OCI-LY3 (cell line): ENCODE measurements around the gene CHN2.

ENCODE experiments used
- EZH2phosphoT487 ChIP-seq: fragments of 200-600 bp; shearing (Covaris generic); IDR thresholded peaks from 2 replicates; pipeline ENCODE4 v1.6.1; 2018; ENCODE audit warnings: antibody characterized with exemption, mixed run types, low read depth
- TF ChIP-seq, protein P1 (sequence below): fragments of 200-600, 300-600 bp; sonication (generic); IDR thresholded peaks from 2 replicates; pipeline ENCODE4 v1.5.1; 2014; ENCODE audit warnings: antibody characterized with exemption, low read length, low read depth

DNA sequence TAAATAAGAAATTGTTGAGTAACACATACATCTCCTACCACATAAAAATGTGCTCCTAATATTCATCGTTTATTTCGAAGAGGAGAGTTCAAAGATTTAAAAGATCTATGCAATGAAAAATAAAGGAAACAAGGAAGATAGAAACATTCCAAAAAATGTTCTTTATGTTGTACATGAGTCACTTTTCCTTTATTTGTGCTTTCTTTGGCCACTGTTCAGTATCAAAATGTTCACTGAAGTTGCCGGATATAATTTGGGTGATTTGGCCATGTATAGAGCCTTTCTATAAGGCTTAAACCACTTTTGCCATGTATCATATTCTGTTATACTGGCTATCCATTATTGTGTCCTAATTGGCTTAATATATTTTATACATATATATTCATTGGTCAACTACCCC, 306.1 kb downstream of the CHN2 start:
- TF ChIP-seq, protein P1, sequence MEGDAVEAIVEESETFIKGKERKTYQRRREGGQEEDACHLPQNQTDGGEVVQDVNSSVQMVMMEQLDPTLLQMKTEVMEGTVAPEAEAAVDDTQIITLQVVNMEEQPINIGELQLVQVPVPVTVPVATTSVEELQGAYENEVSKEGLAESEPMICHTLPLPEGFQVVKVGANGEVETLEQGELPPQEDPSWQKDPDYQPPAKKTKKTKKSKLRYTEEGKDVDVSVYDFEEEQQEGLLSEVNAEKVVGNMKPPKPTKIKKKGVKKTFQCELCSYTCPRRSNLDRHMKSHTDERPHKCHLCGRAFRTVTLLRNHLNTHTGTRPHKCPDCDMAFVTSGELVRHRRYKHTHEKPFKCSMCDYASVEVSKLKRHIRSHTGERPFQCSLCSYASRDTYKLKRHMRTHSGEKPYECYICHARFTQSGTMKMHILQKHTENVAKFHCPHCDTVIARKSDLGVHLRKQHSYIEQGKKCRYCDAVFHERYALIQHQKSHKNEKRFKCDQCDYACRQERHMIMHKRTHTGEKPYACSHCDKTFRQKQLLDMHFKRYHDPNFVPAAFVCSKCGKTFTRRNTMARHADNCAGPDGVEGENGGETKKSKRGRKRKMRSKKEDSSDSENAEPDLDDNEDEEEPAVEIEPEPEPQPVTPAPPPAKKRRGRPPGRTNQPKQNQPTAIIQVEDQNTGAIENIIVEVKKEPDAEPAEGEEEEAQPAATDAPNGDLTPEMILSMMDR = no peak
- TF ChIP-seq EZH2phosphoT487 = no peak
